Measurements from ENCODE around the gene DEPDC5.

The DEPDC5 gene

DNA sequence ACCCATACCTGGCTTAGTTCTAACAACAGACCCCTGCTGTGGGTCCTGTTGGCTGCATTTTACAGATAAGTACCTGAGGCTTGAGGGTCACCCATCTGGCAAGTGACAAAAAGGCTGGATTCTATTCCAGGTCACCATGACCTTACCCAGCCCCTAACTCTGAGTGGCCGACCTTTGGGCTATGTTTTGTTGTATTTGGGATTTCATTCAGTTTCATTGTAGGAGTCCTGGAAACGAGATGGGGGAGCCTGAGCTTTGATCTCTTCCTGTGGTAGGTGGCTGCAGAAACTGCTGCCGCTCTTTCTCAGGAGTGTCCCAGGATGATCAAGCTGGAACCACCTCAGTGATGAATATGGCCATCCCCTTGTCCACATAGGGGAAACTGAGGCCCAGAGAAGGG lies 165.9 kb downstream of the DEPDC5 start:
- in situ Hi-C loops (cut with MboI; ENCODE audit: low sequenced_read_pairs), result no loop called here

DNA sequence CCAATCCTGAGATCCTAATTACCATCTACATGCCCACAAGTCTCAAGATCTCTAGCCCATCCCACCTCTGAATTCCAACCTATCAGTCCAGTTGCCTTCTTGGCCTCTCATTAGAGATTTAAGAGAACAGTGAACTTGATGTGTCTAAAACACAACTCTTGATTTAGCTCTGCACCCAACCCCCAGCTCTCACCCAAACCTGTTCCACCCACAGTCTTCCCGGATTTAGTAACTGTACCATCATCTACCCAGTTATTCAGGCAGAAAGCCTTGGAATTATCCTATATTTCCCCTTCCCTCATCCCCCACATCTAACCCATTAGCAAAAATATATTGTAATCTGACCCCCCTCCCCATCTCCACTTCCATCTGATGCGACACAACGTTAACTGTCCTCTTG lies 166.5 kb downstream of the DEPDC5 start:
- in situ Hi-C loops (cut with MboI; ENCODE audit: low sequenced_read_pairs), result no loop called here

DNA sequence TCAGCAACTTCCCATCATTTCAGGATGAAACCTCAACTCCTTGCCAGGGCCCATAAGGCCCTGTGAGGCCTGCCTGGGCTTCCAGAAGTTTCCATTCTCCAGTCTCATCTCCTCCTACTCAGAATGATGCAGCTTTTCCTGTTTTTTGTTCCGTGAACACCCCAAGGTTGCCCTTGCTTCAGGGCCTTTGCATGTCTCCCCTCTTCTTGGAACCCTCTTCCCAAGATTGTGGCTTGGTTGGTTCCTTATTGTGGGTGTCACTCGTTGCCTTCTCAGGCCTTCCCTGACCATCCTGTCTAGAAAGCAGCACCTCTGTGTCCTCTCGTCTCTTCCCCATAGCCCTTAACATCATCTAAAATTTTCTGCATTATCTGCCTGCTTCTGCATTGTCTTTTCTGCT lies 167.3 kb downstream of the DEPDC5 start:
- in situ Hi-C loops (cut with MboI; ENCODE audit: low sequenced_read_pairs), result no loop called here

DNA sequence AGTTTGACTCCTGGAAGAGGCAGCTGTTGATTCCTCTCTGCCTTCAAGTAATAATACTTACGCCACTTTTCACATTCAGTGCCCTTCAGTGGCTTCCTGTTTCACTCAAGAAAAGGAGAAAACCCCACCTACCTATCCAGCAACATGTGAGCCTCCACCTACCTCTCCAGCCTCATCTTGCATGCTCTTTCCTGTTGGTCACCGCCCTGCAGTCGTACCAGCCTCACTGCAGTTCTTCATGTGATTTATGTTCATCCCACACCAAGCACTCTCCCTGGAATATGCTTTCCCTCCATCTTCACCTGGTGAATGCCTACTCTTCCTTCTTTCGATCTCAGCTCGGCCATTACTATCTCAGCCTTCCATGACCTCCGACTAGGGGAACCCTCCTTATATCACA lies 168.7 kb downstream of the DEPDC5 start:
- in situ Hi-C loops (cut with MboI; ENCODE audit: low sequenced_read_pairs), result no loop called here

DNA sequence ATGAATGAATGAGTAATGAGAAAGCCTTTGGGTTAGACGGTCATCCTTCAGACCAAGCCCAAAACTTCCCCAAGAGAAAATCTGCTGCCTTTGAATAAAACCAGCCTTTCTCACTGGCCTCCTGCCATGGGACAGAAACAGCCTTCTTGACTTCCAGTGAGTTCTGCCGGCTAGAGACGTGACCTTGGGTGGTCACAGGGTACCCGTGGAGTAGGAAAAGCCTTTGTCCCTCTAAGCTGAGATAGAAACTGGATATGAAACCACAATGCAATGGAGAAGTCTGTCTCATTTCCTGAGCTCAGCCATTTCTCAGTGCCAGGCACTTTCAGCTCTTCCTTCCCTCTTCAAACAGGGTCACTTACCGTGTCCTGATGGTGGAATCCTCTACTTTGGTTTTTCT lies 169.3 kb downstream of the DEPDC5 start:
- in situ Hi-C loops (cut with MboI; ENCODE audit: low sequenced_read_pairs), result no loop called here

DNA sequence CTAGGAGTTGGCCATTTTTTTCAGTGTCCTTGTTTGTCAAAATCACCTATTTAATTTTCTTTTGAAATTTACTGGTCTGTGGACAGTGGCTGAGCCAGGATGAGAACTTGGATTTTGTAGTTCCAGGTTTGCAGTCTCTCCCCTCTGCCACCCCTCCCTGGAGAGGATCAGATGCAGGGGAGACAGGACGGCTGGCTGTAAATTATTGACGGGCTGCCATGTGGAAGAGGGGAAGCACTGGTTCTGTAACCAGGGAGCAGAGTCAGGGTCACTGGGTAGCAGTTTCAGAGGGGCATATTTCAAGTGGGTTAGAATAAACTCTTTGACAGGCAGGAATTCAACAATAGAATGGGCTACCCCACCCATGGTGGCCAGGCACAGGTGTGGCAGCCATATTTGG lies 169.9 kb downstream of the DEPDC5 start:
- in situ Hi-C loops (cut with MboI; ENCODE audit: low sequenced_read_pairs), result no loop called here

DNA sequence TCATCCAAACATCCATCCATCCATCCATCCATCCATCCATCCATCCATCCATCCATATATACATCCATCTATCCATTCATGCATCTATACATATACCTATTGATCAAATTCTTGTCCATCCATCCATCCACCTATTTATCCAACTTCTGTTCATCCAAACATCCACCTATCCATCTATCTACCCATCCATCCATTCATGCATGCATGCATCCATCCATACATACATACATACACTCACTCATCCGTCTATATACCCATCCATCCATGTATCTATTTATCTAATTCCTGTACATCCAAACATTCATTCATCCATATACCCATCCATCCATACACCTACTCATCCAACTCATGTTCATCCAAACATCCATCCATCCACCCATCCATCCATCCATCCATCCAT lies 171.2 kb downstream of the DEPDC5 start:
- in situ Hi-C loops (cut with MboI; ENCODE audit: low sequenced_read_pairs), result no loop called here

DNA sequence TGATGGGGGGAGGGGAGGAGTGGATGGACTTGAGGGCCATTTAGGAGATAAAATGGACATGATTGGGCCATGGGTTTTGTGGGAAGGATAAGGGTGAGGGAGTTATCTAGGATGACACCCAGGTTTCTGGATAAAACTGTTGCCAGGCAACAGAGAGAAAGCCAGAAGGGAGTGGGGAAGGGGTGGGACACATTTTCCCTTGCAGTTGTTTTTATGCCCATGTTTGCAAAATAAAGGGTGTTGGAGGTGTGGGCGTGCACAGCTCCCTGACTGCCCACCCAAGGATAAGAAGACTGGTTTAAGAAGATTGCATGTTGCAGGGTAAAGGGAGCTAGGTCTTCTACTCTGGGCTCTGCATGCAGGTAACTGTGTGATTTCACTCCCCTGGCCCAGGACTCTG lies 172.2 kb downstream of the DEPDC5 start:
- in situ Hi-C loops (cut with MboI; ENCODE audit: low sequenced_read_pairs), result no loop called here

DNA sequence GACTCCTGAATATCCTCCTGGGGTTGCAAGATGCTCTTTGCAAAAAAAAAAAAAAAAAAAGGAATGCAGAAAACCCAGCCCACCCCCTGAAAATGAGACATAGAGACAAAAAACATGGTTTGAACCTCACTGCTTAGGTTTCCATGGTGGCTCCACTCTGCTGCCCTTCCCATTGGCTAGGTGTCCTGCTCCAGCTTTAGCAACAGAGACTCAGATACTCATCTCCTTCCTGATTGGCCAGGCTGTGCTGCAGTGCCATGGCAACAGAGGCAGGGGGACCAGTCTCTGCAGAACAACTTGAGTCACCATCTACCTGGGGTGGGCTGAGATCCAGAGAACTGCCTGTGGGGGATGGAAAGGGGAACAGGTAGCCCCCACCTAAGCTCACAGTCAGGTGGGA lies 173.2 kb downstream of the DEPDC5 start:
- in situ Hi-C loops (cut with MboI; ENCODE audit: low sequenced_read_pairs), result no loop called here

DNA sequence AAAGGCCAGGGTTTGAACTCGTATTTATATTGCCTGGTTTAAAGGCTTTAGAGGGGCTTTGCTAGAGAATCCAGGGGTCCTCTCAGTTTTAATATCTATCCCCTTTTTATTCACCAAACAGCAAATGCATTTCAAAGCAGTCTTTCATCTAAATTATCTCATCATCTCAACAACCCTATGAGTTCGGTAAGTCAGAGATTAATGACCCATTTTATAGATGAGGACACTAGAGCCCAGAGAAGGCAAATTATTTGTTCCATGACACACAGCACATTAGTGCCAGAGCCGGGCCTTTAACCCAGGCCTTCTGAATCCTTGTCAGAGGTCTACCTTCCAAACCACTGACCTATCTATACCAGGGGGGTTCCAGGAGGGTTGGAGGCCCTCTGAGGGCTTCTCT lies 173.7 kb downstream of the DEPDC5 start:
- in situ Hi-C loops (cut with MboI; ENCODE audit: low sequenced_read_pairs), result no loop called here

DNA sequence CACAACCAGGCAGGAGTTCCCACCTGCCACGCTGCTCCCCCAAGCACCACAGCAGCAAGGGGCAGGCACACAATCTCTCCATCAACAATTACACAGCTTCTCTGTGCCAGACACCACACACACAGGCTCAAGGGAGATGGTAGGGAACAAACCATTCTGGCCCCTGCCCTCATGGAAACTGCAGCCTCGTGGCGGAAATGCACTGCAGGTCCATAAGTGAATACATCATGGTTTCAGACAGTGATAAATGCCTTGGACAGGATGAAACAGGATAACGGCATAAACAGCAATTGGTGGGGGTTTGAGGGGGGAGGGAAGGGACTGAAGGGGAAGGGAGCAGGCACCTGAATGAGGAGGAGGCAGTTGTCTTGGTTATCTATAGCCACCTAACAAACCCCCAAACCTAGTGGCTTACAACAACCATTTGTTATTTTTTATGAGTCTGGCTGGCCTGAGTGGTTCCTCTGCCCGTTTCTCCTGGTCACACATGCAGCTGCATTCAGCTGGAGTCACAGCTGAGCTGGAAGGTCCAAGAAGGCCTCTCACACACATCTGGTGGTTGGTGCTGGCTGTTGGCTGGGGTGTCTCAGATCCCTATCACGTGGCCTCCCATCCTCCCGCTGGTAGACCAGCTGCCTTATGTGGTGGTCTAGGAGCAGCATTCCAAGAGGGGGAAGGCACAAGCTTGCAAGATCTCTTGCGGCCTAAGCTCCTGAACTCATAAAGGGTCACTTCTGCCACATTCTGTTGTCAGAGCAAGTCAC lies 175.5 kb downstream of the DEPDC5 start:
- in situ Hi-C loops (cut with MboI; ENCODE audit: low sequenced_read_pairs), result no loop called here

DNA sequence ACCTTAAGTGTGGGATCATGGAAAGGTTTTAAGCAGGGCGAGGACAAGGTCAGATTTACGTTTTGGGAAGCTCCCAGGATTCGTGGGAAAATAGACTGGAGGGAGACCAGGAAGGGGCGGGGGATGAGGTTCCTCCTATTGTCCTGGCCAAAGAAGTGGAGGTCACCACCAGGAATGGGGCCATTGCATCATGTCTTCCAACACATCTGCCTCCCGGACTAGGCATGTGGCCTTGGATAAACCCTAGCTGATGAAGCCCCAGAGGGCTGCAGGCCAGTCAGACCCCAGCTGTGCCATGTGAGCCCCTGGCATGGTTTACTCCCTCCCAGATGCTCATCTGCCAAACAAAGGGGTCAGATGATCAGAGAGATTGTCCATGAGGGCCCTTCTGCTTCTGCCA lies 179.0 kb downstream of the DEPDC5 start:
- in situ Hi-C loops (cut with MboI; ENCODE audit: low sequenced_read_pairs), result no loop called here

DNA sequence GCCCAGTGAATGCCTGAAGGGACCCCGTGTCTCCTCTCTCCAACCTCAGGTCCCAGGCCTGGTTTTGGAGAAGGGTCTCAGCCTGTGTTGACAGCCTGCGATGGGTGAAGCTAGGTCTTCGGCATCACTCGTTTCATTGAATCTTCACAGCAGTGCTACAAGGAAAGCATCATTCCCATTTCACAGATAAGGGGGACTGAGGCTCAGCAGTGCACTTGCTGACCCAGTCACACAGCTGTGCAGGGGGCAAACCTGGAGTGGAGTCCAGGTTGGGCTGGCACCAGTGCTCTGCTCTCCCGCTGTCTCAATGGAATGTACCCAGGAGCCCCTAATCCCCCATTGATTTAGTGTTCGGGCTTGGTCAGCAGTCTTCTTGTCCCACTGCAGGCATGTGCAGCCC lies 179.6 kb downstream of the DEPDC5 start:
- in situ Hi-C loops (cut with MboI; ENCODE audit: low sequenced_read_pairs), result no loop called here

DNA sequence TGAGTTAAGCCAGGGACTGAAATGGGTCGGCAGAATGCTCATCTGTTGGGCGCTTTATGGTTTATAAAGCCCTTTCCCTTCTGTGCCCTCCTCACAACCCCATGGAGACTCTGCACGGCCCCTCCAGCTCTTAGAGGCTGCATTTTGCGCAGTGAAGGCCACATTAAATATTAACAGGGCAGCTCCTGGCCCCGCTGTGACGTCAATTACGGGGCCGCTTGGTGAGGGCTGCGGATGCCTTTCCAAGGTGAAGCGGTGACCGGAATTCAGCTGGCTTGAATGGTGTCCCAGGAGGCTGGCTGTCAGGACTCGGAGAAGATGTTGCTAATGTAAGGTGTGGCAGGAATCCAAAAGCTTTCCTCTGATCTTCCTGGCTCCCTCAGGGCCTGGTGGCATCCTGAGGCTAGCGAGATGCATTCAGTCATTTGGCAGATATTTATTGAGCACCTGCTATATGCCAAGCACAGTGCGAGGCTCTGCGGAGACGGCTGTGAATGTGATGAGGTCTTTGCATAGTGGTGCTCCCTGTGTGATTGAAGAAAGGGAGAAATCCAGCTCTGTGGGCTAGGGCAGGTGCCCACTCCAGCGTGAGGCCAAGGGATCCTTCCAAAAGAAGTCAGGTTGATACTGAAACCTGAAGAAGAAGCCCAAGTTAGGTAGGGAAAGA lies 180.1 kb downstream of the DEPDC5 start:
- in situ Hi-C loops (cut with MboI; ENCODE audit: low sequenced_read_pairs), result no loop called here

DNA sequence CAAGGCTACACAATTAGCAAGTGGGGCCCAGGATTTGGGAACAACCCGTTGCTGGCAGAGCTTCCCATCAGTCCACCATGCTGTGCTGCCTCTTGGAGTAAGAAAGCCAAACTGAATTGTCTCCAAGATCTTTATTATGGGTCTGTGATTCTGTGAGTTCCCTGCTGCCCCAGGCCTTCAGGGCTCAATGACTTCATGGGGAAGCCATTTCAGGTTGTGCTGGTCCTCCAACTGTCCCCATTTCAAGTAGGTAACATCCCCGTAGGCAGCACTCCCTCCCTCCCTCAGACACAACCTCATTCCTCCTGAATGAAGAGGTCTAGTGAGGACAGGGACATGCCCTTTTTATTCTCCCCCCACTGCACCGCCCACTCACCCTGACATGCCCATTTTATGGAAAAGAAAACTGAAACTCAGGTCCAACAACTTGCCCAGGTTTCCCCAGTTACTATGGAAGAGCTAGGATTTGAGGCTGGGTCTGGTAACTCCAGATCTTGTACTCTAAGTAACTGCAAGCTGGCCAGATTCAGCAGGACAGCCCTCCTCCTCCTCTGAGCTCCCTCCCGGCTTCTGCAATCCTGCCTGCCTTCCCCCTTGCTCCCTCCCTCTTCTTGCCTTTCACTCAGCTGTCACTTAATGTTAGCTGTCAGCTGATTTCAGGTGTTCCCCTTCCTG lies 182.3 kb downstream of the DEPDC5 start:
- in situ Hi-C loops (cut with MboI; ENCODE audit: low sequenced_read_pairs), result no loop called here

DNA sequence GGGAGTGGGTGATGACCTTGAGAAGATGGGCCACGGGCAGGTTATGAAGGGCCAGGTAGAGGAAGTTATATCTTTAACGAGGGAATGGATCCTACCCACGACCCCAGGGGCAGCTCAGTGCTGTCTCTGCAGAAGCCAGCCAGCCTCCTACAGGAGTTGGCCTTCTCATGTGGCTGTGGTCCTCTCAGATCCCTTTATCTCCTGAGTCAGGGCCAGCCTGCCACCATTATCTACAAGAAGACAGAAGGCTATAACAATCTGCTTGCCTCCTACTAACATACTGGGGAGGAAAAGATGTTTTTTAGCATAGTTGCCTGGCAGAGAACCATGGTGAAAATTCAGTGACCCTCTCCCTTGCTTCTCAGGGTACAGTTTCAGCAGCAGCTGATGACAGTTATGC lies 183.5 kb downstream of the DEPDC5 start:
- in situ Hi-C loops (cut with MboI; ENCODE audit: low sequenced_read_pairs), result no loop called here

DNA sequence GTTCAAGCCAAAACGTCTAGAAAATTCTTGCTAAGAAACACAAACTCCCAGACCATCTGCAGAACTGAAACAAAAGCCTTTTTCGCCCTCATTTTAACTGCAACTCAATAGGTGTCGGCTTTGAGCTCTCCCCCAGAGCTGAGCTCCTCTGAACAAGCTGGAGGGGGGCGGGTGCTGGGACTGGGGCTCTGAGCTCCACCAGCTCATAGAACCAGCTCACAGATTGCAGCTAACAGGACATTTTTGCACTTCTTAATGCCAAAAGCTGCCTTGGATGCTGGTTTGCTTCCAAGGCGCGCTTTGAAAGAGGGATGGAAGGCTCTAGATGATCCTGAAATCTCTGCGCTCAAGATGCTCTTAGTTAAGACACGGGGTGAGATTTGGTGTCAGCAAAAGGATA lies 184.5 kb downstream of the DEPDC5 start:
- in situ Hi-C loops (cut with MboI; ENCODE audit: low sequenced_read_pairs), result no loop called here

DNA sequence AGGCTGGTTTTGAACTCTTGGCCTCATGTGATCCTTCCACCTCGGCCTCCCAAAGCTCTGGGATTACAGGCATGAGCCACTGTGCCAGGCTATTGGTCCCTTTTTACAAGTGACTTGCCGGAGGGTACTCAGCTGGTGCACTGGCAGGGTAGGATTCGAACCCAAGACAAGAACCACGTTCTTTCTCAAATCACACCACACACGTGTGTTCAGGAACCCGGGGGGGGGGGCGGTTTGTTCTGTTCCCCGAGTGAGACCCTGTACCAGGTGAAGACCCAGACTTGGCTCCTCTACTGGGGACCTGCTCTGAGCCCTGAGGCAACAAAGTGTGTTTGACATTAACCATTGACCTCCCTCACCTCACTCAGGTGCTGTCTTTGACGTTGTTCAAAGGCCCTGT lies 186.7 kb downstream of the DEPDC5 start:
- in situ Hi-C loops (cut with MboI; ENCODE audit: low sequenced_read_pairs), result no loop called here

DNA sequence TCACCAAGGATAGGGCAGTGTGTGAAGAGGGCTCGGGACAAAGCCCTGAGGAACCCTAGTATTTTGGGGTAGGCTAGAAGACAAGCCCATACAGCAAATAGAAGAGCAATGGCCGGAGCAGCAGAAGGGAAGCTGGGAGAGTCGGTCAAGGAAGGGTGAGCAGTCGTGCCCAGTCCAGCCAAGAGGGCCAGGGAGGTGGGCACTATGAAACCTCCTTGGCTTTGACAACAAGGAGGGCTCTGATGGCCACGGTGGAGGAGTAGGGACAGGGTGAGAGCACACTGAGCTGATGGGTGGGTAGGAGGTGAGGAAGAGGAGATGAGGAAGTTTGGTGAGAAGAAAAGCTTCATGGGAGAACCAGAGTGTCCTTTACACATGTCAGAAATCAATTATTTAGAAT lies 188.3 kb downstream of the DEPDC5 start:
- in situ Hi-C loops (cut with MboI; ENCODE audit: low sequenced_read_pairs), result no loop called here

DNA sequence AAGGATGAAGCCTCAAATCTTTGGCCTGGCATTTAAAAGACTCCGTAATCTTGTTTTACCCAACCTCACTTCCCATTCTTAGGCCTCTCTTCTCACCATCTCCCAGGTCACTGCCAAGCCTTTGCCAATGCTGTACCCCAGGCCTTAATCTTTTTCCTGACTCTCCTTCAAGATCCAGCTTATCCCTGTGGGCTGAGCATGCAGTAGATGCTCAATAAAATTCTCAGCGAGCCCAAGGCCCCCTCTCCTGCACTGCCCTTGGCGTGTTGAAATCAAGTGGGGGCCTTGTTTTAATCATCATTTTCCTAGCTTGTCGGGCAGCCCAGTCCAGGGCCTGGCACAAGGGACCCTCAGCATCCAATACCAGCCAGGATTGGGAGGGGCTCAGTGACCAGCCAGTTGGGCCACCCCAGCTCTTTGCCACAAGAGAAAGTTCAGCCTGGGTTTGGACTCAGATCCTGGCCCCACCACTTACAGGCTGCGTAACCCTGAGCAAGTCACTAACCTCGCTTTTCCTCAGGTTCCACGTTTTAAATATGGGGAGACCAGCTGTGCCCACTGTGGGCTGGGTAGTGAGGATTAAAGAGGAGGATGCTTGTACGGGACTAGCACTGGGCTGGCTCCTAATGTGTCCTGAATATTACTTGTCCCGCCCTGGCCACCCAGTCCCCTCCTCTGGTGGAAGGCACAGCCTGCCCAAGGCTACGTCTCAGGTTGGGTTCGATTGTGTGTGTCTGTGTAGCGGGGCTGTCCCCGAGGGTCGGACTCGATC lies 189.6 kb downstream of the DEPDC5 start:
- in situ Hi-C loops (cut with MboI; ENCODE audit: low sequenced_read_pairs), result no loop called here

DNA sequence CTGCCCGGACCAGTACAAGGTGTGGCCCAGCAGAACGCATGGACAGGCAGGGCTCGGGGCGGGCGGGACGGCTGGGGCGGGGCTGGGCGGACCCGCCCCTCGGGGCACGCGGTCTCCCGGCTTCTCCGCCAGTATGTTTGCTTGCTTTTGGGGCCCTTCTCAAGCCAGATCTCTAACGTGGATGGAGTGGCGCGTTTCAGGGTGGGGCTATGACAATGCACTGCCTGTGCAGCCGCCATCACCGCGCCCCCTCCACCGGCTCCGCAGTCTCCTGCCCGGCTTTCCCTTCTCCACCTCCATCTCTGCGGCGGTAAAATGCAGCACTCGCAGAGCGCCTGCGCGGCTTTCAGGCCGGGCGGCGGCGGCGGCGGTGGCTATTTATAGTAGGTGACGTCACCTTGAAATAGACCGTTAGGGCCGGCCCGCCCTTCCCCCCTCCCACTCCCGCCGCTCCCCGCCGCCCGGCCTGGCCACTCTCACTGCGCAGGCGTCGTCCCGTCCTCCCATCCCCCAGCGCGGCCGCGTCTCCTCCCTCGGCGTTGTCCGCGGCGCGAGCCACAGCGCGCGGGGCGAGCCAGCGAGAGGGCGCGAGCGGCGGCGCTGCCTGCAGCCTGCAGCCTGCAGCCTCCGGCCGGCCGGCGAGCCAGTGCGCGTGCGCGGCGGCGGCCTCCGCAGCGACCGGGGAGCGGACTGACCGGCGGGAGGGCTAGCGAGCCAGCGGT lies 190.3 kb downstream of the DEPDC5 start, which contains the start of gene YWHAH:
Gene YWHAH, plus strand, starts transcription at position 558 of the 722 bp plus-strand sequence. CDS start 199 bp downstream, outside the sequence.
- in situ Hi-C loops (cut with MboI; ENCODE audit: low sequenced_read_pairs), result no loop called here
